ENCODE results near the gene ZFYVE26.
"Not testable (repeated sequence)": the region's sequence is repeated elsewhere in the genome, so short reads cannot be mapped to it uniquely, and the experiment has no call there.

The ZFYVE26 gene

GRCh38 chr14:67717048-67717447 is 99.3 kb downstream of the ZFYVE26 start:
- DNase-seq (ENCODE audit: low read depth), result no peak
- no peak overlapping the region for H3K4me3 ChIP-seq (ENCODE audit: low read length)
- no peak for TF ChIP-seq CTCF (IDR thresholded peaks at IDR 0.05; ENCODE audit: insufficient read depth, low read depth, low read length, missing control alignments)

- H3K4me3 ChIP-seq (ENCODE audit: low read length), result no peak overlapping the region
- no peak for DNase-seq (ENCODE audit: low read depth)
- TF ChIP-seq CTCF (IDR thresholded peaks at IDR 0.05; ENCODE audit: insufficient read depth, low read depth, low read length, missing control alignments), result no peak
Observed at GRCh38 chr14:67710209-67710608, 106.2 kb downstream of the ZFYVE26 start.

- DNase-seq (ENCODE audit: low read depth); H3K4me3 ChIP-seq (ENCODE audit: low read length): not testable (repeated sequence)
Observed at GRCh38 chr14:67709796-67710195, 106.6 kb downstream of the ZFYVE26 start.

- not testable (repeated sequence) for DNase-seq (ENCODE audit: low read depth); H3K4me3 ChIP-seq (ENCODE audit: low read length)
Observed at GRCh38 chr14:67709346-67709745, 107.0 kb downstream of the ZFYVE26 start.

GRCh38 chr14:67705211-67705610 is 111.2 kb downstream of the ZFYVE26 start:
- no peak for TF ChIP-seq CTCF (IDR thresholded peaks at IDR 0.05; ENCODE audit: insufficient read depth, low read depth, low read length, missing control alignments)
- no peak overlapping the region for H3K4me3 ChIP-seq (ENCODE audit: low read length)
- DNase-seq (ENCODE audit: low read depth), result peak; percentile 80

- H3K4me3 ChIP-seq (ENCODE audit: low read length), result no peak overlapping the region
- peak; percentile 87 for TF ChIP-seq CTCF (IDR thresholded peaks at IDR 0.05; ENCODE audit: insufficient read depth, low read depth, low read length, missing control alignments)
- DNase-seq (ENCODE audit: low read depth), result peak; percentile 74
Observed at GRCh38 chr14:67704484-67705089, 111.8 kb downstream of the ZFYVE26 start.

- no peak for DNase-seq (ENCODE audit: low read depth)
- no peak for TF ChIP-seq CTCF (IDR thresholded peaks at IDR 0.05; ENCODE audit: insufficient read depth, low read depth, low read length, missing control alignments)
- H3K4me3 ChIP-seq (ENCODE audit: low read length), result no peak overlapping the region
Observed at GRCh38 chr14:67703997-67704396, 112.4 kb downstream of the ZFYVE26 start.

GRCh38 chr14:67701492-67701891 is 114.9 kb downstream of the ZFYVE26 start, which contains the start of gene RDH12:
RDH12 (plus strand) TSS chr14:67701886; CDS start chr14:67722643, 20,757 bp downstream.
- H3K4me3 ChIP-seq (ENCODE audit: low read length); DNase-seq (ENCODE audit: low read depth): not testable (repeated sequence)

- H3K4me3 ChIP-seq (ENCODE audit: low read length), result no peak overlapping the region
- TF ChIP-seq CTCF (IDR thresholded peaks at IDR 0.05; ENCODE audit: insufficient read depth, low read depth, low read length, missing control alignments), result no peak
- no peak for DNase-seq (ENCODE audit: low read depth)
Observed at GRCh38 chr14:67698179-67698578, 118.2 kb downstream of the ZFYVE26 start.
